H54 (cell line): ENCODE results near the gene NTPCR.

ENCODE experiments used
- DNase-seq: peaks from one replicate; pipeline ENCODE4 v3.0.0; 2011; ENCODE audit warnings: low spot score, mixed read lengths; ENCODE audit not compliant: insufficient read length
- FAIRE-seq: peaks from 3 replicates; lab custom pipeline; 2011; peaks lifted over from hg19 to GRCh38; lab: Jason Lieb, UNC
- POLR2A ChIP-seq: IDR thresholded peaks from 2 replicates; pipeline ENCODE4 v1.6.1; 2011; ENCODE audit warnings: low read depth, mild to moderate bottlenecking, low read length

Gene NTPCR

DNA sequence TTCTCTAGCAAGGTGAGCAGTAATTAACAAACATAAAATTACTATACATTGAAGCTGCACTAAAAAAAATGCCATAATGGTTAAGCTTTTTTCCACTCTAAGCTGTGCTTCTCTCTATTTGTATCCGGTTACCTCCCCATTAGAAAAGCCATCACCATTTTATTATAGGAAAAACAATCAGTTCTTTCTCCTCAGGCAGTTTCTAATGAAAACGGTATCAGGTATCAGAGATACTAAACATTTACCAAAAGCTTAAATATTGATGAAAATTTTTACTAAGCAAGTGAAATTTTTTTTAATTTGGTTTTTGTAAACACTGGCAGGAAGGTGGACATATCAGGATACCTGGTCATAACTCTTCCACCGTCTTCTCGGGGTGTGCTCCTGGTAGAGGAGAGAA is 14.2 kb downstream of the NTPCR start:
- no peak for TF ChIP-seq POLR2A
- FAIRE-seq (no peak), DNase-seq (no peak)

DNA sequence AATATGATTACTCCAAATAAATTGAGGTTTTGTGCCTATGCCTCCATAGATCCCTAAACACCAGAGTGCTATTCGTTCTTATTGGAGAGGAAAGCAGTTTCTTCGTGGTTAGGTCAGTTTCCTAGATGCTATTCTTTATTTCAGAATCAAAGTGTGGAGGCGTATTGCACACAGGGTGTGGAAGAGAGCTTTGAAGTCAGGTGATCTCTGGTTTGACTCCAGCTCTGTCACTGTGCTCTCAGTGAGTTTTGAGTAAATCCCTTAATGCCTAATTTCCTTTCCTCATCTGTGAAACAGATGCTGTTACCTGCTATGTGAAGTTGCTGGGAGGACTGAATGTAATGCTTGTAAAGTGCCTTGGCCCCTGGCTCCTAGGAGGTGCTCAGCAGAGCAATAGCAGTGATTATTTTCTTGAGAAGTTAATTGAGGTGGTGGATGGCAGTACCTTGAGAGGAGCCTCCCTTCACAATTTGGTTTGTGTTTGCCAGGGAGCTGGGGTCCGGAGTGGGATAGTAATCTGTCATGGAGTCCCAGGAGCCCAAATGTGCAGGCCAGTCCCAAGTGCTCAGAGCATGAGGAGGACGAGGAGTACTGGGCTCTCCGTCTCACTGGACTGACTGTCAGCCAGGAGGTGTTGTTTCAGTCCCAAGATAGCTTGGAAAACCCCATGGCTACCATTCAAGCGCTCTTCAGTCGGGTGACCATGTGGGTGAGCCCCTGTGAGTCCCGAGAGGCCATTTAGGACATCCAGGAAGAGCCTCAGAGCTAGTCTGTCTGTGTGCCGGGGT is 14.9 kb downstream of the NTPCR start:
- no peak for FAIRE-seq

DNA sequence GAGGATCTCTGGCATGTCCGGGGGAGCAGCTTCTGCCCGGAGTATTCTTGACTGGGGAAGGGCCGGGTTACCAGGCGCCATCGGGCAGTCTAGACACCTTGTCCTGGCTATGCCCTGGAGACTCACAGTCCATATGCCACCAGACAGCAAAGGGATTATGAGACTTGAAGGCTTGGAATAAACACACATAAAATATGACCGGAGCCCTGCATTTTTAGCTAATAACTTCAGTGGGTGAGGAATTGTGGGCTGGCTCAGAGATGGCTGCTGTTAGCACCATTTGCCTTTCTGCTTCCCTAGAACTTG is 15.5 kb downstream of the NTPCR start:
- DNase-seq = no peak
- TF ChIP-seq POLR2A = no peak
- no peak for FAIRE-seq

More for the DNA sequence above, 14.9 kb downstream of the NTPCR start:
- DNase-seq = no peak
- no peak for TF ChIP-seq POLR2A

DNA sequence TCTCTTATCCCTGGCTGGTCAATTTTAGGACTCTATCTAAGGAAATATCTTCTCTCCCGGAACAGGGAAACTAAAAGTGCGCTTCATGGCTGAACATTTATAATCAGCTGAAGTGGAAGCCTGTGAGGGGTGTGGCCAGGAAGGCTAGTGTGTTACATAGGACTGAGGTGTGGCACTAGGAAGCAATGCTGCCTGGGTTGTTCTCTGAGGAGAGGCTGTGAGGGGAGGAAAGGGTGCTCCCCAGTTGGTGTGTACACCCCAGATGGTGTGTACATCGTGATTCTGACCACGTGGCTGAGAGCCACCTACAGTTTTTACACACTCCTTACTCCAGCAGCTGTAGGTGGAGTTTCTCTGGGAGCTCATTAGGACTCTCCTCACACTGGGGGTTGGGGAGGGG is 16.3 kb downstream of the NTPCR start:
- TF ChIP-seq POLR2A = no peak
- no peak for FAIRE-seq
- DNase-seq = no peak

DNA sequence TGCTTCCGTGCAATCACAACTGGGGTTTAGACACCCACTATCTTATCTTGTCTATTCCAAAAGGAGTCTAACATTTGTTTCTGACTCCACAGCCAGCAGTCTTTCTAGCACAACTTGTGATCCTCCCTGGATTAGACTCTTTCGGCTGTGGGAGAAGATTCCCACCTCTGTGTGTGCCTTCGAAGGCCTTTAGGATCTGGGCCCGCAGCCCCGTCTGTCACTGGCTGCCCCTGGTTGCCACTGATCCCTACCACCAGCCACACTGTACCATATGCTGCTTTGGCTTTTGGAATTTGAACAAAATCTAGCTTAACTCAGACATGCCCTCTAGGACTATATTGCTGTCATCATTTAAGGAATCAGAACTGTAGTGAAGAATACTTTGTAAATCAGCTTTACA is 18.0 kb downstream of the NTPCR start:
- FAIRE-seq (no peak), DNase-seq (no peak)
- no peak for TF ChIP-seq POLR2A

DNA sequence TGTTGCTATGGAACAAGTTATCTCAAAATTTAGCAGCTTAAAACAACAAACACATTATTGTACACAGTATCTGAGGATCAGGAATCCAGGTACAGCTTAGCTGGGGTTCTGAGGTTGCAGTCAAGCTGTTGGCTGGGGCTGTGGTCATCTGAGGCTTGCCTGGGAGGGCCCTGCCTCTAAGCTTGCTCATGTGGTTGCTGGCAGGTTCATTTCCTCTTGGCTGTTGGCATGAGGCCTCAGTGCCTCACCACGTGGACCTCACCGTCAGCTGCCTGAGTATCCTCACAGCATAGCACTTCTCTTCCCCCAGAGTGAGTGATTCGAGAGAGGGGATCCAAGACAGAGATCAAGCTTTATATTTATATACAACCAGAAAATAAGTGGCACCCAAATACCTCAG is 18.6 kb downstream of the NTPCR start:
- DNase-seq (no peak), FAIRE-seq (no peak)
- no peak for TF ChIP-seq POLR2A

DNA sequence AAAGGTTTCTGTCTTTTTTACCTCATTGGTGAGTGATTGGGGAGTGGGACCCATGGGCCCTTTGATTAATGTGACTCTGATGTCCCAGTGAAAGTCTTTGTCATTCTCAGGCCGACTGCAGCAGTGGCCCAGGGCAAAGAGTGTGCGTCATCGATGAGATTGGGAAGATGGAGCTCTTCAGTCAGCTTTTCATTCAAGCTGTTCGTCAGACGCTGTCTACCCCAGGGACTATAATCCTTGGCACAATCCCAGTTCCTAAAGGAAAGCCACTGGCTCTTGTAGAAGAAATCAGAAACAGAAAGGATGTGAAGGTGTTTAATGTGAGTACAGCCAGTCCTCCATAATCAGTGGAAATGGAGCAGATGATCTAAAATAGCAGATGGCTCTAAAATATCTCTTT is 19.4 kb downstream of the NTPCR start:
- DNase-seq (no peak), FAIRE-seq (no peak)
- no peak for TF ChIP-seq POLR2A

DNA sequence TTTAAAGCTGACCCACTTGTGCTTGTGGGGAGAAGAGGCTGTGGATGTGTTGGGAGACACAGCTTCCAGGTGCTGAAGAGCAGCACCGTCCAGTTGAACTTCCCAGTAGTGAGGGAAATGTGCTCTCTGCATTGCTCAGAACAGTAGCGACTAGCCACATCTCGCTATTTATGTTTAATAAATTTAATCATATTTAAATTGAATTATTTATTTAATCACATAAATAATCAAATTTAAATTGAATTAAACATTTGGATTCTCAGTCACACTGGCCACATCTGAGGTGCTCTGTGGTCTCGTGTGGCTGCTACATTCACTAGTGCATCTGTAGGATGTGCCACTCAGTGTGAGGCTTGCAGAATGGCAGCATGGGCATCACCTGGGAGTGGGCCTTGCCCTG is 20.1 kb downstream of the NTPCR start:
- DNase-seq = no peak
- no peak for TF ChIP-seq POLR2A
- no peak for FAIRE-seq

DNA sequence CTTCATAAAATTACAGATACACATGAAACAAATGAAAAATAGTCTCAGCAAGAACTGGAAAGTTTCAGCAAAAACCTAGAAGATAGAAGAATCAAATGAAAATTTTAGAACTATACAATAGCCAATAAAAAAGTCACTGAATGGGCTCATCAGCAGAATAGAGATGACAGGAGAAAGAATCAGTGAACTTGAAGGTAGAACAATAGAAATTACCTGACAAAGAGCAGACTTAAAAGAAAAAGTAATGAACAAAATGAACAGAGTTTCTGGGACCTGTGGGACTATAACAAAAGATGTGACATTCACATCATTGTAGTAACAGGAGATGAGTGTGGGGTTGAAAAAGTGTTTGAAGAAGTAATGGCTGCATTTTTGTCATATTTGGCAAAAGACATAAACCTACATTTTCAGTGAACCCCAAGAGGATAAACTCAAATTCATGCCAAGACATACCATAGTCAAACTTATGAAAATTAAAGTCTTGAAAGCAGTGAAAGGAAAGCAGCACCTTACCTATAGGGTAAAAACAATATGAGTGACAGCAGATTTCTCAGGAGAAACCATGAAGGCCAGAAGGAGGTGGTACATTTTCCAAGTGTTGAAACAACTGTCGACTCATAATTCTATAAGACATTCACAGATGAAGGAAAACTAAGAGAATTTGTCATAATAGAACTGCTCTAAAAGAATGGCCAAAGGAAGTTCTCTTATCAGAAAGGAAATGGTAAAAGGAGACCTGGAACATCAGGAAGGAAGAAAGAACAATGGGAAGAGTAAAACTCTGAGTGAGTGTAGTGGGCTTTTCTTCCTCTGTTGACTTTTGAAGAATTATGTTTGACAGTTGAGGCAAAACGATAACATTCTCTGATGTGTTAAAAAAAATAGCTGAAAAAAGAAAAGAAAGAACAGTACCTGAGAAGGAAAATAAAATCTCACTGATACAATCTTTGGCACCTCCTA is 23.5 kb downstream of the NTPCR start:
- FAIRE-seq (no peak), DNase-seq (no peak)

DNA sequence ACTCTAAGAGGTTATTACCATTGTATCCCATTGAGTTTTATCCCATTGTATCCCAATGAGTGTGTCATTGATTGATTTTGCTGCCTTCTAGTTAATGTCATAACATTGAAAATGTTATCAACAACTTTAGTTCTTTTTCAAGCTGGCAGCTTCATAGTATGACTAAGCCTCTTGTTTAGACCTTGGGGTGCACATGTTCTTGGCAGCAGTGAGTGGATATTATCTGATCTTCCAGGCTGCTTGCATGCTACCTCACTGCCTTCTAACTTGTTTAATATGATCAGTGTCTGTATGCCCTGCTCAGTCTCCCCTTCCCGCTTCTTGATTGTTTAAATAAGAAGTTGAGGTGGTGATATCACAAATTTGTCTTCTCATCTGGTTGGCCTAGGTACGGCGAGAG is 24.6 kb downstream of the NTPCR start:
- TF ChIP-seq POLR2A = no peak
- DNase-seq (no peak), FAIRE-seq (no peak)

More for the DNA sequence above, 23.5 kb downstream of the NTPCR start:
- TF ChIP-seq POLR2A = no peak

DNA sequence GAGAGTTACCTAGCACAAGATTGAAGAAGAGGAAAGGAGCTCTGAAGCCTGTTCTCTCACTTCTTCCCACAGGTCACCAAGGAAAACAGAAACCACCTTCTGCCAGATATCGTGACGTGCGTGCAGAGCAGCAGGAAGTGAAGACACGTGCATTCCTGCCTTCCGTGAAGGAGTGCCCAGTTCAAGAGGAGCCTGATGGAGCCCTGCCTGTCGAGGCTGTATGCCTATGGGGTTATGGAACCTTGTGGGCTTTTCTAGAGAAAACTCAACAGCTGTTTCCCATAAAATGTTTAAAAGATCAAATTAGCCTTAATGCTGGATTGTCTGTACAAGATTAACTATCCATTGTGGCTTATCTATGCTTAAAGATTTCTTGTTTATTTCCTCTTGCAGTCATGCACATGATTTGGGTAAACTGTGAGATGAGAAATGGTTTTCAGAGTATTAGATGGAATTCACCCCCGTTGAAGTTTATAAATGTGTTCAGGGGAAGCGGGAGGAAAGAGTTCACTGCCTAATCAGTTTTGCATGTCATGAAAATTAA is 27.8 kb downstream of the NTPCR start:
- no peak for TF ChIP-seq POLR2A
- FAIRE-seq (no peak), DNase-seq (no peak)

DNA sequence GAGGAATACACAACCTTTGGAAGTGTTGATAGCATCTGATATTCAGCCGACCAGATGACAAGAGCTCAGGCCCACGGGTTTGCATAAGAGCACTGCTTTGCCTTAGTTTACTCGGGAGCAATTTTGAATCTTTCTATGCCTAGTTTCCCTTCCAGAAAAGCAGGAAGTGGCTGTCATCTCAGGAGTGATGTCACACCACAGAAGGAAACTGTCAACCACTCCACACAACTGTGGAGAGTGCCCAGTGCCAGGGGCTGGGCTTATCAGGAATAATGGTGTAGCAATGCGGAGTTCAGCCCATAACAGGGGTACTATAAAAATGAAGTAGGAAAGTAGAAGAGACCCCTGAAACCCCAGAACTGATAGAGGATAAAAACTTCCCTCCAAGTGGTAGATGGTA is 28.4 kb downstream of the NTPCR start:
- DNase-seq = no peak
- no peak for TF ChIP-seq POLR2A
- FAIRE-seq = no peak

DNA sequence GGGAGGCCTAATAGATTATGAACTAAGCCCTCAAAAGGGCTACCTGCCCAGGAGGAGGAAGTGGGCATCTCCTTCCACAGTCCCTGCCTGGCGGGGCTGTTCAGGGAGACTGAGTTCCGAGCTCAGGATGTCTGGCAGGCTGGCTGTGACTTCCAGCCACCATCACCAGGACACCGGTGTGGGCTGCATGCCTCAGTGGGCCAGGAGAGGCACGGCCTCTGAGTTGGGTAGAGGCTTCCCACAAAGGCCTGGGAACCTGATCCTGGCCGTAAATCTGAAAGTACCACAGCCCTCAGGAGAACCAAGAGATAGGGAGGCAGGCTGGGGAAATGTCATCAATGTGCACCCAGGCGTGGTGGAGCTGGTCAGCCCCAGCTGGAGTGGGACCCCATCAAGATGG is 29.1 kb downstream of the NTPCR start:
- DNase-seq (no peak), FAIRE-seq (no peak)
- no peak for TF ChIP-seq POLR2A

DNA sequence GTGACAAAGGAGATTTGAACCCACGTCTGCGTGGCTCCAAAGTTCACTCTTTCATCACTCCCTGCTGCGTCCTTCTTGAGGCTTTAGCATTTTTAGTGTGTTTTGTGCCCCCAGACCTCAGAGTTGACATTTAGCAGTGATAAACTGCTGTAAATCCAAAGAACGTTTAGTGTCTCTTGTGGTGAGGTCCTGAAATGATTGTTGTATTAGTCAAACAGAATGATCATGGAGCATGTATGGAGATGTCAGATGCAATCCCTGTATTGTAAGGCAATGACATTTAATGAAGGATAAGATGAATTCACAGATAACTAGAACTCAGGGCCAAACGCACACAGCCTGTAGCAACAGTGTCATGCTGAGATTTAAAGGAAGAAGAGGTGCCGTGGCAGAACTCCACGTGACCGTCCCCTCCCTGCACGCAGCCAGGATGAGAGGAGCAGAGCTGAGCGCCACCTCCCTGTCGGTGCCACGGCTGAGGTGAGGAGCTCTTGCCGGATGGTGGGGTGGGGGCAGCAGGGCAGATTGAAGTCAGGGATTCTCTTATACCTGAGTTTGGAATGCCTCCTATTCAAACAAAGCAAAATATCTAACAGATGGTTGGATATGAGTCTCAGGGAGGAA is 30.1 kb downstream of the NTPCR start:
- no peak for DNase-seq
- no peak for TF ChIP-seq POLR2A

More for the DNA sequence above, 30.1 kb downstream of the NTPCR start:
- no peak for FAIRE-seq
